ENCODE data around the gene ACBD4. TPM values are rescaled to one million over a fixed set of nuclear protein-coding genes. Genes with fewer than 3 reads are reported as not detected.

ACBD4 gene
- polyA plus RNA-seq, 1 experiment = 4.0 TPM

- H3K27ac ChIP-seq (ENCODE audit: low read depth, low read length) = no peak overlapping the region
- H3K9me3 ChIP-seq (ENCODE audit: control insufficient read depth, insufficient read depth, low read length) = no peaks in the 10 kb centered on the region; the same call in 1 of the 2 replicates
- POLR2A ChIA-PET = interaction anchor here (0.7 kb wide), 1 partner anchor 32 kb away, joined by 7 read pairs; no protein-coding TSS in a partner anchor
- CTCF ChIA-PET = interaction anchor here (0.8 to 3.3 kb wide), 3 partner anchors 10 to 75 kb away, joined by 3 to 28 read pairs (median 3); partner anchors contain the start of gene ACBD4
- TF ChIP-seq CTCF (IDR thresholded peaks at IDR 0.05; ENCODE audit: low read depth, low read length) = no peak
- H3K27me3 ChIP-seq (ENCODE audit: control insufficient read depth, insufficient read depth, low read length) = no peaks in the 10 kb centered on the region
- no peak for DNase-seq (ENCODE audit: low read depth, low spot score)
- H3K4me3 ChIP-seq (ENCODE audit: low read depth, low read length) = no peak overlapping the region
Measured at GRCh38 chr17:45125509-45125908, 10.0 kb upstream of the ACBD4 start.

GRCh38 chr17:45127207-45127547 lies 8.3 kb upstream of the ACBD4 start:
- TF ChIP-seq CTCF (IDR thresholded peaks at IDR 0.05; ENCODE audit: low read depth, low read length) = no peak
- Histone ChIP-seq H3K27me3 (ENCODE audit: control insufficient read depth, insufficient read depth, low read length) (no peaks in the 10 kb centered on the region), H3K4me3 (ENCODE audit: low read depth, low read length) (no peak overlapping the region), H3K9me3 (ENCODE audit: control insufficient read depth, insufficient read depth, low read length) (no peaks in the 10 kb centered on the region; the same call in 1 of the 2 replicates), H3K27ac (ENCODE audit: low read depth, low read length) (peak overlapping the region; percentile 78)
- ChIA-PET CTCF (interaction anchor here (1.1 to 3.3 kb wide), 3 partner anchors 8 to 71 kb away, joined by 3 to 28 read pairs (median 4); partner anchors contain the start of gene ACBD4), POLR2A (interaction anchor here (1.2 kb wide), 2 partner anchors 15 to 18 kb away, joined by 3 to 5 read pairs; no protein-coding TSS in a partner anchor)
- DNase-seq (ENCODE audit: low read depth, low spot score) = no peak

GRCh38 chr17:45127548-45128300 lies 7.8 kb upstream of the ACBD4 start:
- POLR2A ChIA-PET = interaction anchor here (0.6 to 1.2 kb wide), 3 partner anchors 16 to 217 kb away, joined by 3 to 5 read pairs (median 4); no protein-coding TSS in a partner anchor
- no peak for TF ChIP-seq CTCF (IDR thresholded peaks at IDR 0.05; ENCODE audit: low read depth, low read length)
- no peak for DNase-seq (ENCODE audit: low read depth, low spot score)
- CTCF ChIA-PET = interaction anchor here (1.1 to 3.3 kb wide), 3 partner anchors 8 to 71 kb away, joined by 3 to 28 read pairs (median 4); partner anchors contain the start of gene ACBD4
- Histone ChIP-seq H3K27ac (ENCODE audit: low read depth, low read length) (peak overlapping the region; percentile 78), H3K27me3 (ENCODE audit: control insufficient read depth, insufficient read depth, low read length) (no peaks in the 10 kb centered on the region), H3K4me3 (ENCODE audit: low read depth, low read length) (no peak overlapping the region), H3K9me3 (ENCODE audit: control insufficient read depth, insufficient read depth, low read length) (no peaks in the 10 kb centered on the region; the same call in 1 of the 2 replicates)

GRCh38 chr17:45128331-45128730 lies 7.2 kb upstream of the ACBD4 start:
- Histone ChIP-seq H3K4me3 (ENCODE audit: low read depth, low read length) (no peak overlapping the region), H3K27ac (ENCODE audit: low read depth, low read length) (peak overlapping the region; percentile 78), H3K27me3 (ENCODE audit: control insufficient read depth, insufficient read depth, low read length) (no peaks in the 10 kb centered on the region), H3K9me3 (ENCODE audit: control insufficient read depth, insufficient read depth, low read length) (no peaks in the 10 kb centered on the region; the same call in 1 of the 2 replicates)
- ChIA-PET CTCF (no interaction called here), POLR2A (interaction anchor here (0.6 to 1.2 kb wide), 3 partner anchors 17 to 216 kb away, joined by 3 to 5 read pairs (median 4); no protein-coding TSS in a partner anchor)
- DNase-seq (ENCODE audit: low read depth, low spot score) = no peak
- no peak for TF ChIP-seq CTCF (IDR thresholded peaks at IDR 0.05; ENCODE audit: low read depth, low read length)

- CTCF ChIA-PET = no interaction called here
- no peaks in the 10 kb centered on the region for H3K27me3 ChIP-seq (ENCODE audit: control insufficient read depth, insufficient read depth, low read length)
- DNase-seq (ENCODE audit: low read depth, low spot score) = no peak
- no peak overlapping the region for H3K4me3 ChIP-seq (ENCODE audit: low read depth, low read length)
- H3K27ac ChIP-seq (ENCODE audit: low read depth, low read length) = no peak overlapping the region
- POLR2A ChIA-PET = no interaction called here
- no peak for TF ChIP-seq CTCF (IDR thresholded peaks at IDR 0.05; ENCODE audit: low read depth, low read length)
- no peaks in the 10 kb centered on the region; the same call in 1 of the 2 replicates for H3K9me3 ChIP-seq (ENCODE audit: control insufficient read depth, insufficient read depth, low read length)
Measured at GRCh38 chr17:45128989-45129388, 6.5 kb upstream of the ACBD4 start.

Measured in AG04450 (cell line).